Globus pallidus (tissue), 1 donor: ENCODE measurements around the gene GABRB3.

Source experiments
- DNase-seq: peaks from one replicate; pipeline ENCODE4 v3.0.0-alpha.2; 2015; ENCODE audit warnings: low spot score

GABRB3 gene

DNA sequence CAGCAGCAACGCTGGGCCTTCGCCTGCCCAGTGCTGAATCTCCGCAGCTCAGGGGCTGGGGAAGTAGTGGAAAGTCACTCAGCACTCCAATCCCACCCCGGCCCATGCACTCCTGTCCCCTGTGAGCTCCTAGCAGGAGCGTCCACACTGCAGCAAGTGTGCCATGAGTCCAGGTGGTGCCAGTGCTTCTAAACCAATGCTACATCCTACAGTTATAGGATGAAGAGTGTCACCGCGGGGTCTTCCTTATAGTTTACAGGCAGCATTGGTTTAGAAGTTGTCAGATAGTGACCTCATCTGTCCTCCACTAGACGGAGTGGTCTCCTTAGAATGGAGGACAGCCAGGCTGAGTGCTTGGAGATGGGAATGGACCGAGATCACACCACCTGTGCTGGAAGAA, 221.4 kb downstream of the GABRB3 start:
- no peak for DNase-seq

DNA sequence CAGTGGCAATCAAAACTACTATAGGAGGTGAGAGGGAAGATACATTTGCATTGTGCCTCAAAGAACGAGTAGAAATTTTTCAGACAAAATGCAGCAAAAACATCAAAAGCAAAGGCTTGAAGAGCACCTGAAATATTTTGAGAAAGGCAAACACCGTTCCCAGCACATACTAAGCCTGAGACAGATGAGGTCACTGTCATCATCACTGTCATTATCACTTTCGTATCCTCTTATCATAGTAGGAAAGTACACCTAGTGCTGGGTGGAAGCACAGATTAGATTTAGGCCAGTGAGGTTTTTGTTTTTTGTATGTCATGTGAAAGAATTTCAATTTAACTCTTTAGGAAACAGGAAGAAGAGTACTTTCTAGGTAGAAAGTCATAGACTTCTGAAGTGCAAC, 222.0 kb downstream of the GABRB3 start:
- DNase-seq = no peak

DNA sequence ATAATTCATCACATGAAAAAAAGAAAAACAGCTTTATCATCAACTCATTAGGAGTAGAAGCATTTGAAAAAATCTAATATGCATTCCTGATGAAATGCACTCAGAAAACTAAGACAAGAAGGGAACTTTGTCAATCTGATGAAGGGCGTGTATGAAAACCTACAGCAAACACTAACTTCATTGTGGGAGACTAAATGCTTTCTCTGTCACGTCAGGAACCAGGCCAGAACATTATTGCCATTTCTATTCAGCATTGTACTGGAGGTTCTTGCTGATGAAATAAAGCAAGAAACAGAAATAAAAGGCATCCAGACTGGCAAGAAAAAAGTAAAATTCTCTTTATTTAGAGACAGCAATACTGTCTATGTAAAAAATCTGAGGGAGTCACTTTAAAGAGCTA, 235.2 kb downstream of the GABRB3 start:
- DNase-seq = peak; percentile 33

DNA sequence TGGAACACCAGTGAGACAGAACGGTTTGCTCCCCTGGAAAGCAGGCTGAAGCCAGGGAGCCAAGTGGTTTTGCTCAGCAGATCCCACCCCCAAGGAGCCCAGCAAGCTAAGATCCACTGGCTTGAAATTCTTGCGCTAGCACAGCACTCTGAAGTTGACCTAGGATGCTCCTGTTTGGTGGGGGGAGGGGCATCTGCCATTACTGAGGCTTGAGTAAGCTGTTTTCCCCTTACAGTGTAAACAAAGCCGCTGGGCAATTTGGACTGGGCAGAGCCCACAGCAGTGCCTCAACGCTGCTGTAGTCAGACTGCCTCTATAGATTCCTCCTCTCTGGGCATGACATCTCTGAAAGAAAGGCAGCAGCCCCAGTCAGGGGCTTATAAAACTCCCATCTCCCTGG, 241.4 kb downstream of the GABRB3 start:
- DNase-seq = no peak

DNA sequence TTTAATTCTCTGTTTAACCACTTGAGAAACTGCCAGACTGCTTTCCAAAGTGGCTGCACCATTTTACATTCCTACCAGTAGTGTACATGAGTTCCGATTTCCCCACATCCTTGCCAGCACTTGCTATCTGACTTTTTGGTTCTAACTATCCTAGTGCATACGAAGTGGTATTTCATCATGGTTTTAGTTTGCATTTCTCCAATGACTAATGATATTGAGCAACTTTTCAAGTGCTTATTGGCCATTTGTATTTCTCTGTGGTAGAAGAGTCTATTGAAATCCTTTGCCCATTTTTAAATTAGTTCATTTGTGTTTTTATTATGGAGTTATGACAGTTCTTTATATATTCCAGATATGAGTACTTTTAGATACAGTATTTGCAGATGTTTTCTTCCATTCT, 247.8 kb downstream of the GABRB3 start:
- no peak for DNase-seq

DNA sequence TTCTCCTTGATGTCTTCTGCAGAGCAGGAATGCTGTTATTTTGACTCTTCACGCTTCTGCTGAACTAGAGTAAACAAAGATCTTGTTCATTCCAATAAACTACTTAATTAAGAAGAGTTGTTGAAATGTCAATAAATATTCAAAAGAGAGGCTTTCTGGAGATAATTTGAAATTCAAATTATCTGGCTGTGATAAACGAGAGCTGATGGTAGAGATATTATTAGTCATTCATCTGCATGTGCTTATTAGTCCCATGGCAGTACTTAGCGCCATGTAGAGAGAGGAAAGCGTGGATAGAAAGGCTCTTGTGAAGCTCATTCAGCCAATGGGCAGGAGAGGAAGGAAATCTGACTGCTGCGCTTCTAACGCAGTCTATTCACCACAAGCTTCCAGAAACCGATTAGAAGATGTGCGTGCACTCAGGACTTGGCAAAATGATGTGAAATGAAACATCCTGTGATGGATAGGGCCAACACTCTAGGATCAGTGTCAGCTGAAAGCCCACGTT, 251.1 kb downstream of the GABRB3 start:
- DNase-seq = peak; percentile 11

DNA sequence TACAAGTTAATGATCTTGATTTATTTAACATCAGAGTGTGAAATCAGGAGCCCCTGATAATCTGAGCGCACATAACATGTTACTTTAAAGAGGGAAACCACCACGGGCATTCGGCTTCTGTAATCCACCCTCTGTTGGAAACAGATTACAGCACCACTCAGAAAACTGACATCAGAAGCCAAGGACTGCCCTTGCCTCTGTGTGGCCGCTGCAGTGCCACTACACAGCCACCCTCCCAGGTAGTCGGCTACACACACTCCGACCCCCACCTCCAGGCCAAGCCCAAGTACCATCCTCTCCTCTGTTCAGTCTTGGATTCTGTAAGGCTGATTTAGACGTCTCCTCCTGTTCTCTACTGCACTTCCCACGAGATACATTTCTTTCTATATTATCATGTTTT, 251.7 kb downstream of the GABRB3 start:
- DNase-seq = no peak

DNA sequence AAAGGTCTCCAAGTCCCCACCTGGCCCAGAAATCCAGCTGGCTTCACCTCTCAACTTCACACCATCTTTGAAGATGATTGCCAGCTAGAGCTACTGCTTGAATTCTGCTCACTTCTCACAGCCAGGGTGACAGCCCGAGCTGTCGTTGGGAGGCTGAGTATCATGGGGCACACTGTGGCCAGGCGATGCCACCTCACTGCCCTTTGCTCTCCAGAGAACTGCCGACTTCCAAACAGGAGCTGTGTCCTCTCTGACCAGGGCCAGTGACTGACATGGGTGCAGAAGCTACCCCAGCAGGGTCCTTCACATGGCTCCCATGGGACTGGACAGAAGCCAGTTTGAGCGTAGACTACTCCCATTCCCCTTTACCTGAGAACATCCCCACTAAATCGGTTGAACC, 254.0 kb downstream of the GABRB3 start:
- DNase-seq = no peak

DNA sequence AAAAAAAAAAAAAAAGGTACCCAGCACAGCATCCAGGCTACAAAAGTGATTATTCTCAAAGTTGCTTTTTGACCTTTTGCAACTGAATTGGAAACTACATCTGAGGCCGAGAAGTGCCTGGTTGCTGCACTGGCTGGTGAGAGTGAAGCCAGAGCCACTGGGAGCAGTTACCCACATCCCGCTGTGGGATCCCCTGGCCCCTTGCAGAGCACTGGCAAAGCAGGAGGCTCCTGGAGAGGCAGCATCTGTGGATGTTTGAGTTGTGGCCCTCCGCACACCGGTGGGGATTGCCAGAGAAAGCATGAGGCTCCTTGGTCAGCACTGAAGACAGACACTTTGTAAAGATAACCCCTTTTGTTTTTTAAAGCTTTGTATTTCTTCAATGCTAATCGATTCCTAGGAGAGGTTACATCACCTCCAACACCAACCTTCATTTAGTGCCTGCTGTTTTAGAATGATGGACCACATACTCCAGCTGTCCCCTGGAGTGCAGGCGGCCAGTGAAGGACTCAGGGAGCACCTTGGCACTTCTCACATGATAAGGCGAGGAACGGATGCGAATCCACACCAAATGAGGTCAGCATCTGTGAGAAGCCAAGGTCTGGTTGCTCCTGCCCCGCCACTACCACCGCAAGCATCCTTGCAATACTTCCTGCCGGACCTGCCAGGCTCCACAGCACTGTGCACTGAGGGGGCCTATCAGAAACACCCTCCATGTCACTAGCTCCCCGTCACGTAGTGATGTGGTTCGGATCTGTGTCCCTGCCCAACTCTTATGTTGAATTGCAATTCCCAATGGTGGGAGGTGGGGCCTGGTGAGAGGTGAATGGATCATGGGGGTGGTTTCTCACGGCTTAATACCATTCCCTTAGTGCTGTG, 256.5 kb downstream of the GABRB3 start:
- DNase-seq = no peak

DNA sequence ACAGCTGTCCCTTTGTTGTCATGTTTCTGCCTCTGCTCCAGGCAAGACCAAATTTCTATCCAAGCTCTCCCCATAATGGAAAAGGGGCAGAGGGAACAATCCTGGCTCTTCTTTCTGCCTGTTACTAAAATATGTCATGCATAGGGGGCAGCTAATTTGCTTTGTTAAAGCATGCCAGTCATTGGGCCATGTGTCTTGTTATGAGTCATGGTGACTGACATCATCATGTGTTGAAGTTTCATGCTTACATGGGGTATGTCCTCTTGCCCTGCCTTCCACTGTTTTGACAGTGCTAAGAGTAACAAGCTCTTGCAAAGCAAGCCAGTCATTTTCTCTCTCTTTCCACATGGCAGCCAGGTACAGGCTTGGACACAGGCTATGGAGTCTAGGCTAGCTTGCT, 268.9 kb downstream of the GABRB3 start:
- no peak for DNase-seq
